Stimulated activated CD4-positive, alpha-beta T cell treated with anti-CD3 and anti-CD28 coated beads, Interleukin-12 subunit alpha, Interleukin-12 subunit beta, amount 100 ng/mL, for 48 hours (primary cell): ENCODE results near the gene IMPG2.
"Not testable (repeated sequence)": the region's sequence is repeated elsewhere in the genome, so short reads cannot be mapped to it uniquely, and the experiment has no call there.

Source experiments
- DNase-seq, 3 donors: peaks; one replicate each; pipeline ENCODE4 v3.0.0-alpha.2; 2020; ENCODE audit warnings: low read depth in 2 of 3, low spot score in 1 of 3

Gene IMPG2

DNA sequence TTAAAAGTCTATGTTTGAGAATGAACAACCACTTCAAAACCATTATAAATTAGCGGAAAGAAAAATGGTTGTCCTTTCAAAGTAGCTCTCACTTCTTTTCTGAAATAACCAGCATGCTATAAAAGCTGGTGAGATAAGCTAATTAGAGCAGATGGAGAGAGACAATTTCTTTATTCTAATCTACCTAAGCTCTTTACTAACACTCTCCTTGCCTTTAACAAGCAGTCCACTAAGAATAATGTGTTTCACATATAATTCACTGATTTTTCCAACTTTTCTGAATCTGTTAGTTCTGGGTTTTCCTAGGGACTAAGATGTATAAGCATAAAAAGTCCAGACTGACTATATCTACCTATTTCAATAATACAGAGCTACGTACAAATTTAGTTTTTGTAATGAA lies at the start of gene IMPG2:
Gene IMPG2 (minus strand): TSS at position 101 of the 400 bp plus-strand sequence. CDS start 203 bp downstream, outside the sequence.
- no peak for DNase-seq

GRCh38 chr3:101362406-101362805 lies 42.0 kb upstream of the IMPG2 start:
- DNase-seq: no peak

DNA sequence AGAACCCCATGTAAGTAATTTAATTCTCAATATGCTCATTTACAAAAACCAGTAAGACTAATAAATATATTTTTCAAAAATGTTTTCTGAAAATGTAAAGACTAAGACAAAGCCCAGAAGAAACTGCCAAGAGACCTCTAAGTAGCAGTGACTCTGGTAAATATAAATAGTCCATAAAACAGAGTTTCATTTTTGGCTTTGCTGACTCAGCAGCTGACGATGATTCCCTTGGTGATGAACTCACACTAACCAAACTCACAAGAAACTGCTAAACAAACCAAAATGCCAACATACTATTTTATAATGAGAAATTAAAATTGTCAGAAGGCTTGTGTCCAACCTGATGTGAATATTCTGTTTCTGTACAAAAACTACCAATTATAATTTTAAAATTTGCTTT lies 31.5 kb upstream of the IMPG2 start:
- no peak for DNase-seq

- DNase-seq: no peak
Measured at GRCh38 chr3:101340591-101340990, 20.2 kb upstream of the IMPG2 start.

DNA sequence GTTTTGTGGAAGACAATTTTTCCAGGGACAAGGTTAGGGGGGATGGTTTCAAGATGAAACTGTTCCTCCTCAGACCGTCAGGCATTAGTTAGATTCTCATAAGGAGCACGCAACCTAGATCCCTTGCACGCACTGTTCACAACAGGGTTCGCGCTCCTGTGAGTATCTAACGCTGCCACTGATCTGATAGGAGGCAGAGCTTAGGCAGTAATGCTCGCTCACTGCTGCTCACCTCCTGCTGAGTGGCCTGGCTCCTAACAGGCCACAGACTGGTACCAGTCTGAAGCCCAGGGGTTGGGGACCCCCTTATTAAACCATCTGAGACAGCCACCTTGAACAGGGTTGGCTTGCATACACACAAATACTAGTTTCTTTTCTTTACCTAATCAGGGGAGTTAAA lies 13.5 kb upstream of the IMPG2 start:
- no peak for DNase-seq

DNA sequence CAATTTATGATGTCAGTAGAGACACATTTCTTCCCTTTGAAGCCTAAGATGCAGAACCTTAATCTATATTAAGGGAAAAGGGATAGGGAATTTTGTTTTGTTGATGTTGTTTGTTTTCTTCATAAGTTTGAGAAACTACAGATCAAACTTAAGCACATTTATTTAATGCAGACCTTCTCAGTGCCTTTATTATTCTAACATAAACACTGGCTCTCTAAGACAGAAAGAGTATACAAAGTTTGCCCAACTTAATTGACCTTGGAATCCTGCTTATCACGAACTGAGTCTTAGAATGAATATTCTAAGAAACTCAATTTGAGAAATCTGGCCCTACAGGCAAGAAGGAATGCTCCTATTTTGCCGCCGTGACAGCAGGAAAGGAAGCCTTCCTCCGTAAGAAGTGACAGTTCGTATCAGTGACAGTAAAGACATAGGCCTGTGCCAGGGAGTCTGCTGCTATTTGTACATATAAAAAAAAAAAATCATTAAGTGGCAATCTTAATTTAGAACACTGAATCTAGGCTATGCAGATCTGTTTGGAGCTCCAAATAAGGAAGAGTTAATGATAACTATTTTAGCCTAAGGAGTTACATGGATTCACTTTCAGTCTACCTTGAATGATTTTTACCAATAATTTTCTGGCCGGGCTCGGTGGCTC lies 8.8 kb upstream of the IMPG2 start:
- DNase-seq: no peak

DNA sequence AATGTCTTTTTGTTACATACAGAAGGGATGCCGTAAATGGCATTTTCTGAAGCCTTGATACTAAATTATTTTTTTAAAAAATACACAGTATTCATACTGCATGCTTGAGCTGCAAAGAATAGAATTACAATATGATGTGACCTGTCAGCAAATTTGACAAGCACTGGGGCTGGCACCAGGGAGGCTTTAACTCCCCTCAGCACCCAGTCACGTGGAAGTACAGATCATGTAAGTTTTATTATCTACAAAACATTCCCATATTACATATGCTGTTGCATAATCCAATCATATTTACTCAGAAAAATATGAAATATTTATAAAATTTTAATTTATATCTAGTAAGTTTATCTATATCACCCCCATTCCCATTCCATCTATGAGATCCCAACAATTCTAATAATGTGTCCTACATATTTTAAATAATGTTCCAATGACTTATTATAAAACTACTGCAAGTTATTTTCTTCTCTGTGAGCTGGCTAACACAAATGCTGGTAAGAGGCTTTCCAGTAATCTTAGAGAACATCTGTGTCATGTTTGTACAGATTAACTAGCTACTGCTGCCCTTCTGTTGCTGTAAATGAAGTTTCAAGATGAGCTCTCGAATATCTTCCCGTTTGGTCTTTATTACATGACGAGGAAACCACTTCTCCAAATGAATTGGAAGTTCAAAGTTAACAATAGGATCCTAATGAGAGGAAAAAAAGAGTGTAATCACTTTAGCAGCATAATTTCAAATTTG lies 5.2 kb upstream of the IMPG2 start:
- DNase-seq: no peak

DNA sequence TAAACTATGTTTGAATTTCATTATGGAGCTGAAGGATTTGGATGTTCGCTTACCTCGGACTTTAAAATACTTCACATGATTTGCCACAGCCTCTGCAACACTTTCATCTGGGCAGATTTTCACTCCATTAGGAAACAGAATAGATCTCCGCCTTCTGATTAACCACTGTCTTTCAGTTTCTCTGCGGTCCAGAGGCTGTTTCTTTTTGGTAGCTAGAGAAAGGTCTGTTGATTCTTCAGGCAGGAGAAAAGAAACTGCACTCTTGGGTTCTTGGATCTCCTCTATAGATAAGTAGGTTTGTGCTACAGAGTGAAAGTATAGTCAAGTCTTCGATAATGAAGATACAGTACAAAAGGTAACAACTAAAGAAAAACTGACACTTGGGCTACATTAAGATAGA lies 844 bp downstream of the IMPG2 start:
- DNase-seq: no peak

GRCh38 chr3:101312545-101312944 lies 7.8 kb downstream of the IMPG2 start:
- no peak for DNase-seq

- no peak for DNase-seq
Measured at GRCh38 chr3:101311676-101312075, 8.7 kb downstream of the IMPG2 start.

GRCh38 chr3:101310978-101311375 lies 9.4 kb downstream of the IMPG2 start:
- DNase-seq: no peak

DNA sequence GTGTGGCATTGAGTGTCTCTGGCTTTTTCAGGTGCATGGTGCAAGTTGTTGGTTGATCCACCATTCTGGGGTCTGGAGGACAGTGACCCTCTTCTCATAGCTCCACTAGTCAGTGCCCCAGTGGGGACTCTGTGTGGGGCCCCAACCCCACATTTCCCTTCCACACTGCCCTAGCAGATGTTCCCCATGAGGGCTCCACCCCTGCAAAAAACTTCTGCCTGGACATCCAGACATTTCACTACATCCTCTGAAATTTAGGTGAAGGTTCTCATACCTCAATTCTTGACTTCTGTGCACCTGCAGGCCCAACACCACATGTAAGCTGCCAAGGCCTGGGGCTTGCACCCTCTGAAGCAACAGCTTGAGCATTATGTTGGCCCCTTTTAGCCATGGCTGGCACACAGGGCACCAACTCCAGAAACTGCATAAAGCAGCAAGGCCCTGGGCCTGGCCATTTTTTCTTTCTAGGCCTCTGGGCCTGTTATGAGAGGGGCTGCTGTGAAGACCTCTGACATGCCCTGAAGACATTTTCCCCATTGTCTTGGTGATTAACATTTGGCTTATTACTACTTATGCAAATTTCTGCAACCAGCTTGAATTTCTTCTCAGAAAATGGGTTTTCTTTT lies 12.1 kb downstream of the IMPG2 start:
- not testable (repeated sequence) for DNase-seq

- no peak for DNase-seq
Measured at GRCh38 chr3:101303836-101304235, 16.5 kb downstream of the IMPG2 start.

- no peak for DNase-seq
Measured at GRCh38 chr3:101303089-101303731, 17.2 kb downstream of the IMPG2 start.

DNA sequence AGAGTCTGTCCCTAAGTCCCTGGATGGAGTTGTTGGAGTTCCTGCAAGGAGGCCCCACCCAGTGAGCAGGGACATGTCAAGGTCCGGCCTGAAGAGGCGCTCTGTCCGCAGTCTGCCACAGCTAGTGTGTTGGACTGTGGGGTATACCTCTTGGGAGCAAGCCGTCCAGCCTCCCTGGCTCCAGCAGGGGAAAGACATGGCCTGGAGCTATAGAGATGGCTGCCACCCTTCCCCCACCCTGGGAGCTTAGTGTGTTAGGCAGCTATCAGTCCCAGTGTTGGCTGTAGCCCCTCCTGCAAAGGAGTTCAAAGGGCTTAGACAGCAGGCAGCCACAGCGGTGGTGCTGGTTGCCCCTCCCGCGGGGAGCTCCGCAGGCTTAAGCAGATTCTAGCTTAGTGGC lies 20.3 kb downstream of the IMPG2 start:
- no peak for DNase-seq

DNA sequence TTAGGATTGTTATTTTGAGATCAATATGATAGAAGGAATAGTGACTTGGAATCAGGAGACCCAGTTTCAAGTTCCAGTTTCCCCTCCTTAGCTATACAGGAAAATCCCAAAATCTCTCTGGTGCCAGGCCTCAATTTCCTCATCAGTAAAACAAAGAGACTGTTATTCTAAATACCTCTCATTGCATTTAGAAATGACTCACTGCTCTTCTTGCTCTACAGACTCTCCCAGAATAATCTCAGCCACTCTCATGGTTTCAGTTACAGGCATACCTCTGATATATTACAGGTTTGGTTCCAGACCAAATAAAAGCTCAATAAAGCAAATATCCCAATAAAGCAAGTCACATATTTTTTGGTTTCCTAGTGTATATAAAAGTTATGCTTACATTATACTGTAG lies 28.3 kb downstream of the IMPG2 start:
- DNase-seq: no peak

DNA sequence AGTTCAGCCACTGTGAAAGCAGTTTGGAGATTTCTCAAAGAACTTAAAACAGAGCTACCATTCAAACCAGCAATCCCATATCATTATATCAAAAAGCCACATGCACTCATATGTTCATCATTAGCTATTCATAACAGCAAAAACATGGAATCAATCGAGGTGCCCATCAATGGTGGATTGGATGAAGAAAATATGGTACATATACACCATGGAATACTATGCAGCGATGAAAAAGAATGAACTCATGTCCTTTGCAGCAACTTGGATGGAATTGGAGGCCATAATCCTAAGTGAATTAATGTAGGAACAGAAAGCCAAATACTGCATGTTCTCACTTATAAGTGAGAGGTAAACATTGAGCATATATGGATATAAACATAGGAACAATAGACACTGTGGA lies 32.1 kb downstream of the IMPG2 start:
- no peak for DNase-seq

GRCh38 chr3:101284757-101285156 lies 35.6 kb downstream of the IMPG2 start:
- no peak for DNase-seq

DNA sequence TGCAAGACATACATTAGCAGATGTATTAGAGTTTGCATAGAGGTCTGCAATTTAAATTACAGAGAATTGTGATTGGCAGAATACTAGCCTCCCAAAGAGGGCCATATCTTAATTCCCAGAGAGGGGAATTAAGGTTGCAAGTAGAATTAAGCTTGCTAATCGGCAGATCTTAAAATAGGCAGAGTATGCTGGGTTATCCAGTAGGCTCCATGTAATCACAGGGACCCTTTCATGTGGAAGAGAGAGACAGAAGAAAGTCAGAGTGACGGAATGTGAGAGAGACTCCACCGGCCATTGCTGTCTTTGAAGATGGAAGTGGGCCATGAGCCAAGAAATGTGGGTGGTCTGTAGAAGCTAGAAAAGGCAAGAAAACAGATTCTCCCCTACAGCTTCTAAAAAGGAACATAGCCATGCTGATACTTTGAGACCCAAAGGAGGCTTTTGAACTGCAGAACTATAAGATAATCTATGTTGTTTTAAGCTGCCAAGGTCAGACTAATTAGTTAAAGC lies 38.8 kb downstream of the IMPG2 start:
- no peak for DNase-seq

DNA sequence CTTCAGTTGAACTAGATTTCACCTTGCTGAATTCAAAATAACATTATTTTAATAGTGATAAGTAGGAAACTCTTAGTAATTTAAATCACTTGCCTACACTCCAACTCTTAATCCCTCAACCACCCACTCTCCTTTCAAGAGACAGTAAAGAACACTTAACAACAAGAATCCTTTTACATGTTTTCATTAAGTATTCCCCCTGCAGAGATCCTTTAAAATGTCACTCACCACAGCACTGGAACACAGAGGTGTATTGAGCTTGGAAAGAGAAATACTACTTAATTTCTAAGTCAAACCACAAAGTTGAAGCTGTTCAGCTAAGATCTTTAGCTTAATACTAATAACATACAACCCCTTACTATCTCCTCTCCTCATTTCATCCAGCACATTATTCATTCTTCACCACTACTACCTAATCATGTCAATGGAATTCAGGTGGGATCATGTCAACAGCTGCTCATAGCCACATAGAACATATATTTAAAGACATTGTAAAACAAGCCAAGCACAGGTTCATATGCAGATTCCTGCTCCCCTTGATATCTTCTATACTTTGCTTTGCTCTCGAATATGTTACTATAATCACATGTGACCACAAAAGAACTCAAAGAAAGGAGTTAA lies 40.5 kb downstream of the IMPG2 start:
- no peak for DNase-seq

DNA sequence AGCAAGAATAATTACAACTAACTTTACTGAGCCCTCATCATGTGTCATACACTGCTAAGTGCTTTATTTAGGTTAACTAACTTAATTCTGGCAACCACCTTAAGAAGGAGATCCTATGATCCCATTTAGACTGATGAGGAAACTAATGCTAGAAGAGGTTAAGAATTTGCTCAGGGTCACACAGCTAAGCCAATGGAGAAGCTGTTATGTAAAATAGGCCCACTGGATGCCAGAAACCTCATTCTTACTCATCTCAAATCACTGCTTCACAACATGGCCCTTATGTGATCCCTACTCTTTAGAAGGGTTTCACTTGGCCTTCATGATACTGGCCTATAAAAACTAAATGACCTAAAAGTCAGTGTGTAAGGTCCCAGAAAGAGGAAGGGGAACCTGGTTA lies 41.2 kb downstream of the IMPG2 start:
- DNase-seq: no peak
